ENCODE results near the gene CCNY.
"Not testable (repeated sequence)": the region's sequence is repeated elsewhere in the genome, so short reads cannot be mapped to it uniquely, and the experiment has no call there.

The CCNY gene

DNA sequence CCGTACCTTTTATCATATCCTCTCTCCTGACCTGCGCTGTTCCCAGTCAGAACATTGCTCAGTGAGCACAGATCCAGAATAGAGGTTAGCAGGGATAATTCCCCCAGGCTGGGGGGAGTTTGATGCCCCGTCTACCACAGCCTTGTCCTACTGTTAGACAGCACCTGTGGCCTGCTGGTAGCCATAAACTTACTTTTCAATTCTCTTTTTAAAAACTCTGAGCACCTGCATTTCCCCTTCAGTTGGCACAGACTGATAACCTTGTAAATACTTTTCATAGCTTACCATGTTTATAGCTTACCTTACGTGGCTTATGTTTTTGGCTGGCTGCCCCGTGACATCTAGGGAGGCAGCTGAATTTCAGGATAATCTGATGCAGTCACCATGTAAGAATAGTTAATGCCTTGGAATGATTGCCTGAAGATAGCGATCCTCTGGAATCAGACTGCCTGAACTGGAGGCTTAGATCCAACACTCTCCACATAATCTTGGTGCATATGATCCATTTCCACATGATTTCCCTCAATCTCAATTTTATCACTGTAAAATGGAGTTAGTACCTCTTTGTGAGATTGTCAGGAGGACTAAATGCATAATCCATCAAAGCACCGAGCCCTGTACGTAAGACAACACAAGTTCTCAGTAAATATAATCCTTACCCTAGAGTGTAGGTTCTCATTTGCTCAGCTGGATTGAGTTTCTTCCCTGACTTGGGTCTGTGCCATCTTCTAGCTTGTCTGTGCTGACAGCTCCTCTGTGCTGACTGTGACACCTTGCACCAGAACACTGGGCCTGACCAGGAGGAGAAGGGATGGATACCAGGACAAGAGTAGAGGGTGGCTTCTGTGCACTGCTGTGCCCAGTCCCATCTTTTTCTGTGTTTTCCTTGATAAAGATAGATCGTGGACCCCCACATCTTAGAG lies 157.1 kb downstream of the CCNY start:
- DNase-seq: no peak

GRCh38 chr10:35495521-35496119 lies 159.3 kb downstream of the CCNY start:
- DNase-seq: no peak

GRCh38 chr10:35497909-35498308 lies 161.6 kb downstream of the CCNY start:
- no peak for DNase-seq

GRCh38 chr10:35498693-35499092 lies 162.4 kb downstream of the CCNY start:
- DNase-seq: no peak

GRCh38 chr10:35501923-35502322 lies 165.6 kb downstream of the CCNY start:
- DNase-seq: no peak

GRCh38 chr10:35502692-35503091 lies 166.4 kb downstream of the CCNY start:
- no peak for DNase-seq

DNA sequence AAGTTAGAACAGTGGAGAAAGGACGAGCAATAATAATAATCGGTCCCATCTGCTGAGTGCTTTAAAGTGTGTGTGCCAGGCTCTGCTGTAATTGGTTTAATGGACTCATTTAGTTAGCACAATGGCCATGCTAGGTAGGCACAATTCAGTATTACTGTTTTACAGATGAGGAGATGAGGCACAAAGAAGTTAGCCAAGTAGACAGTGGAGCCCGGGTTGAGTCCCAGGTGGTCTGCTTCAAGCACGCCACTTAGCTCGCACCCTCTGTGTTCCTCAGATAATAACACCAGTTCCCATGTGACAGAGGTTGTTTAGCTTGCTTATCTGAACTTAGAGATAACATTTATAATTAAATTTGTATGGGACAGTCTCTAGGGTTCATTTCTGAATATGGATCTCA lies 167.3 kb downstream of the CCNY start:
- no peak for DNase-seq

GRCh38 chr10:35504132-35504531 lies 167.8 kb downstream of the CCNY start:
- DNase-seq: no peak

- DNase-seq: no peak
Observed at GRCh38 chr10:35505241-35505873, 169.0 kb downstream of the CCNY start.

DNA sequence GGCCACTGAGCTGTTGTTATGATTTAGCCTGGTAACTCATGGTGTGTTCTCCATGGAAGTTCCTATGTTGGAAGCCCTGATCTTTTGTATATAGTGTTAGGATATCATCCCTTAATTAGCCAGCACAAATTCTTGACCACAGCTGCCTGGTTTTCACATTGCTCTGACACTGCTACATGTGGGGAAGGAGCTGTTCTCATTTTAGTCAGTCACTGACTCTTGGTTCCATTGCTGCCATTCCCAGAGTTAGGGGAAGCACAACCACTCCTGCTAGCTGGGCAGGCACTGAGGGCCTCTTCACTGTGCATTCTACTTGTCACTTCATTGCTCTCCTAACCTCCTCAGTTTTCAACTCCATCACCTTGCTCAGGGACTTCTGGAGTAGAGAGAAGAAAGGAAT lies 170.4 kb downstream of the CCNY start:
- no peak for DNase-seq

- DNase-seq: no peak
Observed at GRCh38 chr10:35507519-35508109, 171.3 kb downstream of the CCNY start.

GRCh38 chr10:35508647-35509046 lies 172.3 kb downstream of the CCNY start:
- DNase-seq: no peak

DNA sequence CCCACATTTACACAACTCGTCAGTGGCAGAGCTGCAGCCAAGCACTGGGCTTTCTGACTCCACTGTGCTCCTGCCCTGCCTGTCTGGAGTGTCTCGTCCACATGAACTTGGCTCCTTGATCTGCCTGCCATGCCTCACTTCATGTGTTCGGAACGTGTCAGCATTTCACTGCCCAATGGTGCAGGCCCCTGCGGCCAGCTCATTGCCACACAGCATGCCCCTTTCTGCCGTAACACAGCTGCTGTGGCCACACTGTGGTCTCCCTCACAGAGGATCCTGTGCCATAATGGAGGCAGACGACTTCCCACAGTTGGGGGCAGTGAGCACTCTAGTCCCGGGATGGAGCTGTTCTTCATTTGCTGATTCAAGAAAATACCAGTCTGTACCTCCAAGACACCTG lies 174.6 kb downstream of the CCNY start:
- DNase-seq: no peak

DNA sequence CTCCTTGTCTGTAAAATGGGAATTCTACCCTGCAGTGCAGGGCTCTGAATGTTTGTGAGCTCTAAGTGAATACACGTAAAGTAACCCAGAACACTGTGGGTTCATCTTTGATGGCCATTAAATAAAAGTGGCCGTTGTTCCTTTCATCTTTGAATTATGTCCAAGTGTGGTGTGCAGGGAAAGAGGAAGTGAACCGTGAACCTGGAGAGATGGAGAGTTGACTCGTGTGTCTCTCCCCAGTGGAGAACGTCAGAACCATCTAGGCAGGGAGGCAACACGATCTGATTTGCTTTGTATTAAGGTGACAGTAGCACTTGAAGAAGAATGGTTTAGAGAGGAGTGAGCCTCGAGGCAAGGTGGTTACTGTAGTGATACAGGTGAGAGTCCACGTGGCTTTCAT lies 175.3 kb downstream of the CCNY start:
- no peak for DNase-seq

DNA sequence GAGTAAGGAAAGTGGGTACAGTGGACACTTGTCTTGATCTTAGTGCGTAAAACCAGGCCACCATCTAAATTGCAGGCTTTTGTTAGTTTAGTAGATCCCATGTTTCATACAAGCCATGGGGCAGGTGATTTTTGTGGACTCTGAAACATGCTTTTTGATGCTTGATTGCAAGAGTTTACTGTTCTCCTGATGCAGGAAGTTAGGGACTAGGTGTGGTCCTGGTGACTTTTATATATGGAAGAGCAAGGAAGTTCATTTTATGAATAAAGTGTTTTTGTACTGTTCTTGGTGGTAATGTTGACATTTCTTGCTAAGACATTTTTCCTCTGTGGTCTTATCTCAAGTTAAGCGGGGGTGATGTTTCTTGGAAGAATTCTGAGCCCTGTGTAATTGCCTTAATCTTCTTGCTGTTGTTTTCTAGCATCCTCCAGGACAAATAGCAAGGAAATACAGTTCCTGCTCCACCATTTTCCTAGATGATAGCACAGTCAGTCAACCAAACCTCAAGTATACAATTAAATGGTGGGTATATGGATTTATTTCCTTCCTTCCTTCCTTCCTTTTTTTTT lies 179.9 kb downstream of the CCNY start:
- DNase-seq: no peak

- DNase-seq: no peak
Observed at GRCh38 chr10:35517431-35518181, 181.3 kb downstream of the CCNY start.

- not testable (repeated sequence) for DNase-seq
Observed at GRCh38 chr10:35518187-35518586, 181.9 kb downstream of the CCNY start.

GRCh38 chr10:35520996-35521395 lies 184.7 kb downstream of the CCNY start:
- DNase-seq: no peak

GRCh38 chr10:35523670-35524225 lies 187.4 kb downstream of the CCNY start:
- no peak for DNase-seq

DNA sequence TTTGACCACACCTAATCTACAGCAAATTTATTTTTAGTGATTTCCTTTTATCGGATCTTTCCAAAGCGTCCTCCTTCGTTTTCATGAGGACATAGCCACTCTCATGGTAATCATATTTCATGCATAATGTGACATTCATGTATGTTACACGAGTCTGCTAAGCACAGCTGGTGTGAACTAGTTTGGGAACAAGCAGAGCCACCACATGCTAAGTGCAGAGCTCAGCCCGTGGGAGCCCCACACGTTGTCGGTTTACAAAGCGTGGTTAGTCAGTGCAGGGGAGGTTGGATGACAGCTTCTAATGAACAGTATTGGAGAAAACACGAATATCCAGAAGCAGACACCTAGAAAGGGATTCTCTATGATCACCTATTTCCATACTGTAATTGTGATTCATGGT lies 190.4 kb downstream of the CCNY start:
- no peak for DNase-seq

- no peak for DNase-seq
Observed at GRCh38 chr10:35532141-35532540, 195.8 kb downstream of the CCNY start.

DNA sequence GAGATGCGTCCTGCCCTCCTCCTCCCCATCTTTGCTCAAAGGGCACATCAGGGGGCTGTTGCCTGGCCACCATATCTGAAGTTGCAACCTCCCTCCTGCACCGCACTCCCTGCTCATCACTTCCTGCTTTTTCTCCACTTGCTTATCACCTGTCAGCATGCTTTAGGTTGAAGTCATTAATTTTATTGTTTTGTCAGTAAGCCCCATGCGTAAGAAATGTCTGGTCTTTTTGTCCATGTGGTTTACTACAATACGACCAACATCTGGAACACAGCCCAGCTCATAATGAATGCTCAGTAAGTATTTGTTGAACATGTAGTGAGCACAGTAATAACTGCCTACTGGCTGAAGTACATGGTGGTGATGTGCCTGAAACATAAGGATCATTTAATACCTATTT lies 197.3 kb downstream of the CCNY start:
- no peak for DNase-seq
